Ascending aorta (tissue), 2 donors: Measurements from ENCODE around the gene TEX29. TPM values are rescaled to one million over a fixed set of nuclear protein-coding genes. Genes with fewer than 3 reads are reported as not detected.
A peak's percentile ranks its signal among the peaks of the same experiment; 100 is the strongest.

Experiments
- DNase-seq, 2 donors: peaks; one replicate each; pipeline ENCODE4 v3.0.0-alpha.2; 2019; ENCODE audit warnings: low spot score in 2 of 2
- H3K27ac ChIP-seq, 2 donors: fragments of 200-600 bp; sonication (generic); one replicate each; pipeline ENCODE4 v1.5.1; 2016 to 2017; ENCODE audit warnings: mild to moderate bottlenecking in 1 of 2
- H3K27me3 ChIP-seq: fragments of 200-600 bp; sonication (generic); one replicate; pipeline ENCODE4 v1.5.1; 2017
- H3K36me3 ChIP-seq, 2 donors: fragments of 200-600 bp; sonication (generic); one replicate each; pipeline ENCODE4 v1.5.1; 2016
- H3K4me1 ChIP-seq, 2 donors: fragments of 200-600 bp; sonication (generic); one replicate each; pipeline ENCODE4 v1.5.1; 2016 to 2017; ENCODE audit warnings: mild to moderate bottlenecking in 1 of 2
- H3K4me3 ChIP-seq, 2 donors: fragments of 200-600 bp; sonication (generic); one replicate each; pipeline ENCODE4 v1.5.1; 2016 to 2017; ENCODE audit warnings: mild to moderate bottlenecking in 1 of 2
- H3K9me3 ChIP-seq, 2 donors: fragments of 200-600 bp; sonication (generic); one replicate each; pipeline ENCODE4 v1.5.1; 2016
- CTCF ChIP-seq, 3 experiments: fragments of 200-600 bp in 2 of 3; fragments of 450-650 bp in 1 of 3; sonication (generic) in 2 of 3; IDR thresholded peaks; one replicate each; pipeline ENCODE4 v1.5.1; 2016 to 2019; ENCODE audit warnings: antibody characterized with exemption in 3 of 3, mild to moderate bottlenecking in 1 of 3, moderate library complexity in 1 of 3
- intact Hi-C: fragments of 100-400 bp; cut with DNase I; formaldehyde crosslinking; loops from one replicate; pipeline ENCODE4 v1.15.1; 2023
- total RNA-seq: library from RNA; depleted of rRNA; stranded (reverse); fragments of >200 nt; gene quantifications from one replicate; pipeline ENCODE4 v1.1.0, GENCODE V29; 2016

Gene TEX29
- total RNA-seq, 1 donor from 2014 or later = not detected

GRCh38 chr13:111278258-111278657 is 42.2 kb upstream of the TEX29 start:
- H3K9me3 ChIP-seq = no peaks in the 10 kb centered on the region
- H3K4me1 ChIP-seq = peaks cover 7 to 26% of the 10 kb centered on the region in 2 donors
- intact Hi-C loops = no loop called here
- peak in 1 of 2 donors; percentile 22 for DNase-seq
- TF ChIP-seq CTCF (IDR thresholded peaks at IDR 0.05) = no peak
- peak overlapping the region; percentile 14 to 89 for H3K27ac ChIP-seq
- H3K4me3 ChIP-seq = no peak overlapping the region
- no peaks in the 10 kb centered on the region for H3K27me3 ChIP-seq
- peaks cover 47 to 68% of the 10 kb centered on the region in 2 donors for H3K36me3 ChIP-seq

- TF ChIP-seq CTCF (IDR thresholded peaks at IDR 0.05) = no peak
- H3K27me3 ChIP-seq = no peaks in the 10 kb centered on the region
- peaks cover 51 to 67% of the 10 kb centered on the region in 2 donors for H3K36me3 ChIP-seq
- no peaks in the 10 kb centered on the region for H3K9me3 ChIP-seq
- DNase-seq = peak in 1 of 2 donors; percentile 53
- H3K4me1 ChIP-seq = peaks cover 7 to 31% of the 10 kb centered on the region in 2 donors
- no peak overlapping the region for H3K4me3 ChIP-seq
- peak overlapping the region; percentile 89 to 93 for H3K27ac ChIP-seq
- intact Hi-C loops = no loop called here
Observed at GRCh38 chr13:111278743-111279652, 41.4 kb upstream of the TEX29 start.

- DNase-seq = peak in 1 of 2 donors; percentile 56
- H3K27ac ChIP-seq = peak overlapping the region; percentile 89 to 93
- H3K36me3 ChIP-seq = peaks cover 52 to 63% of the 10 kb centered on the region in 2 donors
- H3K27me3 ChIP-seq = no peaks in the 10 kb centered on the region
- no peak overlapping the region for H3K4me3 ChIP-seq
- H3K9me3 ChIP-seq = no peaks in the 10 kb centered on the region
- intact Hi-C loops = loop anchor here (2.0 to 10.0 kb wide), 6 partner anchors 51 to 568 kb away; partner anchors contain the start of genes ANKRD10 and ING1
- TF ChIP-seq CTCF (IDR thresholded peaks at IDR 0.05) = no peak
- peaks cover 7 to 35% of the 10 kb centered on the region in 2 donors for H3K4me1 ChIP-seq
Observed at GRCh38 chr13:111280226-111280625, 40.2 kb upstream of the TEX29 start.

- intact Hi-C loops = loop anchor here (1.0 to 10.0 kb wide), 7 partner anchors 52 to 569 kb away; partner anchors contain the start of genes ANKRD10 and ING1
- Histone ChIP-seq H3K4me1 (peaks cover 7 to 35% of the 10 kb centered on the region in 2 donors), H3K36me3 (peaks cover 52 to 64% of the 10 kb centered on the region in 2 donors)
Observed at GRCh38 chr13:111280681-111281585, 39.5 kb upstream of the TEX29 start.

More at GRCh38 chr13:111280681-111281585, 39.5 kb upstream of the TEX29 start:
- peak overlapping the region; percentile 89 to 93 for H3K27ac ChIP-seq
- TF ChIP-seq CTCF (IDR thresholded peaks at IDR 0.05) = no peak
- no peaks in the 10 kb centered on the region for H3K9me3 ChIP-seq
- no peak overlapping the region for H3K4me3 ChIP-seq
- DNase-seq = peak in 1 of 2 donors; percentile 63
- no peaks in the 10 kb centered on the region for H3K27me3 ChIP-seq
